HUES48 (cell line): ENCODE measurements around the gene KRTAP5-6.
"Not testable (repeated sequence)": the region's sequence is repeated elsewhere in the genome, so short reads cannot be mapped to it uniquely, and the experiment has no call there.

ENCODE experiments used
- H3K27ac ChIP-seq: one replicate; pipeline ENCODE4 v1.7.0; 2013; ENCODE audit warnings: low read depth, low read length, inconsistent platforms
- H3K27me3 ChIP-seq: 2 replicates; pipeline ENCODE4 v1.6.1; 2013; ENCODE audit warnings: mild to moderate bottlenecking, low read length; ENCODE audit not compliant: control insufficient read depth, insufficient read depth
- H3K36me3 ChIP-seq: 2 replicates; pipeline ENCODE4 v1.6.1; 2013; ENCODE audit warnings: low read length; ENCODE audit not compliant: control insufficient read depth, insufficient read depth
- H3K4me1 ChIP-seq: 2 replicates; pipeline ENCODE4 v1.6.1; 2013; ENCODE audit warnings: mild to moderate bottlenecking, low read length; ENCODE audit not compliant: control insufficient read depth, insufficient read depth
- H3K4me3 ChIP-seq: 2 replicates; pipeline ENCODE4 v1.5.1; 2013; ENCODE audit warnings: mild to moderate bottlenecking, low read depth, low read length
- H3K9ac ChIP-seq: 2 replicates; pipeline ENCODE4 v1.6.1; 2013; ENCODE audit warnings: mild to moderate bottlenecking, low read depth, low read length, moderate library complexity
- H3K9me3 ChIP-seq: 2 replicates; pipeline ENCODE4 v1.6.1; 2013; ENCODE audit warnings: low read length; ENCODE audit not compliant: control insufficient read depth, insufficient read depth

Gene KRTAP5-6

GRCh38 chr11:1665313-1665712 lies 31.7 kb upstream of the KRTAP5-6 start:
- Histone ChIP-seq H3K36me3 (no peaks in the 10 kb centered on the region), H3K27ac (no peak overlapping the region), H3K9me3 (no peaks in the 10 kb centered on the region), H3K9ac (no peak overlapping the region), H3K27me3 (peaks cover 3% of the 10 kb centered on the region; the same call in 1 of the 2 replicates), H3K4me1 (no peaks in the 10 kb centered on the region), H3K4me3 (no peak overlapping the region)

GRCh38 chr11:1667121-1667850 lies 29.7 kb upstream of the KRTAP5-6 start:
- Histone ChIP-seq H3K27me3 (peaks cover 3% of the 10 kb centered on the region; the same call in 1 of the 2 replicates), H3K4me3 (no peak overlapping the region), H3K27ac (no peak overlapping the region), H3K9ac (no peak overlapping the region), H3K4me1 (no peaks in the 10 kb centered on the region), H3K36me3 (no peaks in the 10 kb centered on the region), H3K9me3 (no peaks in the 10 kb centered on the region)

- Histone ChIP-seq H3K9ac (no peak overlapping the region), H3K27ac (no peak overlapping the region)
These were observed 29.1 kb upstream of the KRTAP5-6 start for GRCh38 chr11:1667906-1668305.

GRCh38 chr11:1668911-1669473 lies 28.0 kb upstream of the KRTAP5-6 start:
- Histone ChIP-seq H3K4me1 (no peaks in the 10 kb centered on the region), H3K27me3 (peaks cover 3% of the 10 kb centered on the region; the same call in 1 of the 2 replicates), H3K9ac (no peak overlapping the region), H3K36me3 (no peaks in the 10 kb centered on the region), H3K4me3 (no peak overlapping the region), H3K27ac (no peak overlapping the region), H3K9me3 (no peaks in the 10 kb centered on the region)

More at GRCh38 chr11:1667906-1668305, 29.1 kb upstream of the KRTAP5-6 start:
- Histone ChIP-seq H3K27me3 (peaks cover 3% of the 10 kb centered on the region; the same call in 1 of the 2 replicates), H3K4me1 (no peaks in the 10 kb centered on the region), H3K36me3 (no peaks in the 10 kb centered on the region), H3K4me3 (no peak overlapping the region), H3K9me3 (no peaks in the 10 kb centered on the region)

- no peak overlapping the region for H3K4me3 ChIP-seq
- H3K27me3 ChIP-seq: peaks cover 3% of the 10 kb centered on the region; the same call in 1 of the 2 replicates
- no peak overlapping the region for H3K27ac ChIP-seq
- no peaks in the 10 kb centered on the region for H3K4me1 ChIP-seq
- no peaks in the 10 kb centered on the region for H3K36me3 ChIP-seq
- no peaks in the 10 kb centered on the region for H3K9me3 ChIP-seq
- H3K9ac ChIP-seq: no peak overlapping the region
These were observed 27.3 kb upstream of the KRTAP5-6 start for GRCh38 chr11:1669546-1670218.

GRCh38 chr11:1670457-1670856 lies 26.5 kb upstream of the KRTAP5-6 start:
- not testable (repeated sequence) for H3K36me3 ChIP-seq, H3K9ac ChIP-seq, H3K27ac ChIP-seq, H3K4me1 ChIP-seq, H3K4me3 ChIP-seq, H3K27me3 ChIP-seq, H3K9me3 ChIP-seq

GRCh38 chr11:1670905-1671371 lies 26.1 kb upstream of the KRTAP5-6 start:
- no peaks in the 10 kb centered on the region for H3K36me3 ChIP-seq
- no peak overlapping the region for H3K4me3 ChIP-seq
- H3K9me3 ChIP-seq: no peaks in the 10 kb centered on the region
- H3K4me1 ChIP-seq: no peaks in the 10 kb centered on the region
- no peak overlapping the region for H3K9ac ChIP-seq
- no peak overlapping the region for H3K27ac ChIP-seq
- peaks cover 3% of the 10 kb centered on the region; the same call in 1 of the 2 replicates for H3K27me3 ChIP-seq

GRCh38 chr11:1671658-1672057 lies 25.3 kb upstream of the KRTAP5-6 start:
- peaks cover 3% of the 10 kb centered on the region; the same call in 1 of the 2 replicates for H3K27me3 ChIP-seq
- no peak overlapping the region for H3K27ac ChIP-seq
- H3K4me1 ChIP-seq: no peaks in the 10 kb centered on the region
- no peaks in the 10 kb centered on the region for H3K36me3 ChIP-seq
- H3K9ac ChIP-seq: no peak overlapping the region
- H3K4me3 ChIP-seq: no peak overlapping the region
- H3K9me3 ChIP-seq: no peaks in the 10 kb centered on the region

GRCh38 chr11:1672613-1673350 lies 24.2 kb upstream of the KRTAP5-6 start:
- no peaks in the 10 kb centered on the region for H3K4me1 ChIP-seq
- no peaks in the 10 kb centered on the region for H3K9me3 ChIP-seq
- peaks cover 3% of the 10 kb centered on the region; the same call in 1 of the 2 replicates for H3K27me3 ChIP-seq
- H3K27ac ChIP-seq: no peak overlapping the region
- H3K36me3 ChIP-seq: no peaks in the 10 kb centered on the region
- H3K4me3 ChIP-seq: no peak overlapping the region
- H3K9ac ChIP-seq: no peak overlapping the region

- Histone ChIP-seq H3K4me1 (no peaks in the 10 kb centered on the region), H3K27me3 (peaks cover 3% of the 10 kb centered on the region; the same call in 1 of the 2 replicates), H3K9me3 (no peaks in the 10 kb centered on the region), H3K4me3 (no peak overlapping the region), H3K36me3 (no peaks in the 10 kb centered on the region), H3K27ac (no peak overlapping the region), H3K9ac (no peak overlapping the region)
These were observed 23.4 kb upstream of the KRTAP5-6 start for GRCh38 chr11:1673446-1674172.
